ENCODE data around the gene CLIP3.

- TF ChIP-seq POLR2A (IDR thresholded peaks at IDR 0.05; ENCODE audit: insufficient read depth in 1 of 2, low read depth in 2 of 2, low read length in 2 of 2), result no peak
- no peak for TF ChIP-seq ZNF644 (CRISPR knock-in tag; IDR thresholded peaks at IDR 0.05; ENCODE audit: low read depth)
- TF ChIP-seq ZFAT (CRISPR knock-in tag; conservative IDR thresholded peaks at IDR 0.05), result no peak
Measured at GRCh38 chr19:36003284-36003683, 29.4 kb downstream of the CLIP3 start.

All from HepG2 (cell line).